A549 (cell line): Measurements from ENCODE around the gene BEST2.

ENCODE experiments used
- JUN ChIP-seq, 2 experiments: fragments of >200 bp; sonication (Bioruptor Twin); formaldehyde crosslinking; IDR thresholded peaks; 2 replicates in 1 of 2; 3 replicates in 1 of 2; pipeline ENCODE4 v1.6.1; 2016 to 2017
- POLR2A ChIP-seq: IDR thresholded peaks from 2 replicates; pipeline ENCODE4 v1.6.1; 2012; ENCODE audit warnings: mild to moderate bottlenecking, low read length
- TF ChIP-seq, protein P1 (sequence below): fragments of >200 bp; sonication (Bioruptor Twin); formaldehyde crosslinking; IDR thresholded peaks from 3 replicates; pipeline ENCODE4 v1.5.1; 2016

DNA sequence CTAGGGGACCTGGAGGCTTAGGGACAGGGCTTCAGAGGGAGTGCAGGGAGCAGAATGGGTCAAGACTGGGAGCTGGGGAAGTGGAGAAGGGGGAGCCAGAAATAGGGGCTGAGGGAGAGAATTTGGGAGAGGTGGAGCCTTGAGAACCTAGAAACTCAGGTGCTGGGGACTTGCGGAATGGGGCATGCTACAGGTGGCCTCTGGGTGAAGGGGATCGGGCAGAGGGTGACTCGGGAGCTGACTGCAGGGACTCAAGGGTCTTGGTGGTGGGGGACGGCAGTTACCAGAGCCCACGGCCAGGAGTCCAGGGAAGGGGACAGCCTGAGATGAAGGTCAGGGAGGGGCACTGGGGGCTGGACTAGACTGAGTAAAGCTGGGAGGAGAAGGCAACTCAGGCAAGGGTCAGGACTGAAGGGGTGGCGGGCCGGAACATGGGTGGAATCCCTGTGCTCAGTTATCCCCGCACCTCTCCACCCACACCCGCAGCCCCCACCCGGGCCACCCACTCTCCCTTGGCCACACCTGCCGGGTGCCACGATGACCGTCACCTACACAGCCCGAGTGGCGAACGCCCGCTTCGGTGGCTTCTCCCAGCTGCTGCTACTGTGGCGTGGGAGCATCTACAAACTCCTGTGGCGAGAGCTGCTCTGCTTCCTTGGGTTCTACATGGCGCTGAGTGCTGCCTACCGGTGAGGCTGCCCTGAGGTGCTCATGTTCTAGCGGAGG, 628 bp downstream of the BEST2 start:
- TF ChIP-seq, protein P1, sequence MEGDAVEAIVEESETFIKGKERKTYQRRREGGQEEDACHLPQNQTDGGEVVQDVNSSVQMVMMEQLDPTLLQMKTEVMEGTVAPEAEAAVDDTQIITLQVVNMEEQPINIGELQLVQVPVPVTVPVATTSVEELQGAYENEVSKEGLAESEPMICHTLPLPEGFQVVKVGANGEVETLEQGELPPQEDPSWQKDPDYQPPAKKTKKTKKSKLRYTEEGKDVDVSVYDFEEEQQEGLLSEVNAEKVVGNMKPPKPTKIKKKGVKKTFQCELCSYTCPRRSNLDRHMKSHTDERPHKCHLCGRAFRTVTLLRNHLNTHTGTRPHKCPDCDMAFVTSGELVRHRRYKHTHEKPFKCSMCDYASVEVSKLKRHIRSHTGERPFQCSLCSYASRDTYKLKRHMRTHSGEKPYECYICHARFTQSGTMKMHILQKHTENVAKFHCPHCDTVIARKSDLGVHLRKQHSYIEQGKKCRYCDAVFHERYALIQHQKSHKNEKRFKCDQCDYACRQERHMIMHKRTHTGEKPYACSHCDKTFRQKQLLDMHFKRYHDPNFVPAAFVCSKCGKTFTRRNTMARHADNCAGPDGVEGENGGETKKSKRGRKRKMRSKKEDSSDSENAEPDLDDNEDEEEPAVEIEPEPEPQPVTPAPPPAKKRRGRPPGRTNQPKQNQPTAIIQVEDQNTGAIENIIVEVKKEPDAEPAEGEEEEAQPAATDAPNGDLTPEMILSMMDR, result no peak
- no peak for TF ChIP-seq POLR2A
- no peak for TF ChIP-seq JUN (IDR thresholded peaks at IDR 0.05)
